Measurements from ENCODE around the gene CD27. TPM values are rescaled to one million over a fixed set of nuclear protein-coding genes. Genes with fewer than 3 reads are reported as not detected.

CD27 gene
- total RNA-seq, 1 donor from 2014 or later: 39.3 TPM

- Mint-ChIP-seq H3K9me3 (no peaks in the 10 kb centered on the region), H3K4me1 (no peaks in the 10 kb centered on the region), H3K4me3 (no peak overlapping the region), H3K27ac (no peak overlapping the region), H3K27me3 (peaks cover 13% of the 10 kb centered on the region), H3K36me3 (ENCODE audit: low read depth) (no peaks in the 10 kb centered on the region)
- DNase-seq: no peak
- TF ChIP-seq CTCF (IDR thresholded peaks at IDR 0.05): no peak
- no peak for ATAC-seq (ENCODE audit: low read depth)
- ChIA-PET CTCF (no interaction called here), POLR2A (no interaction called here)
- intact Hi-C loops (cut with micrococcal nuclease): no loop called here
Observed at GRCh38 chr12:6407236-6407954, 37.4 kb upstream of the CD27 start.

- ATAC-seq (ENCODE audit: low read depth) (no peak), DNase-seq (no peak)
- intact Hi-C loops (cut with micrococcal nuclease): no loop called here
- Mint-ChIP-seq H3K27ac (no peak overlapping the region), H3K9me3 (no peaks in the 10 kb centered on the region), H3K4me1 (peaks cover 7% of the 10 kb centered on the region), H3K36me3 (ENCODE audit: low read depth) (no peaks in the 10 kb centered on the region), H3K27me3 (peaks cover 13% of the 10 kb centered on the region), H3K4me3 (no peak overlapping the region)
- CTCF ChIA-PET: interaction anchor here (1.6 kb wide), 1 partner anchor 123 kb away, joined by 5 read pairs; no protein-coding TSS in a partner anchor
- TF ChIP-seq CTCF (IDR thresholded peaks at IDR 0.05): no peak
- POLR2A ChIA-PET: interaction anchor here (0.7 kb wide), 1 partner anchor 197 kb away, joined by 4 read pairs; no protein-coding TSS in a partner anchor
Observed at GRCh38 chr12:6416596-6416995, 28.2 kb upstream of the CD27 start.

- ChIA-PET CTCF (interaction anchor here (1.9 kb wide), 1 partner anchor 47 kb away, joined by 9 read pairs; no protein-coding TSS in a partner anchor), POLR2A (no interaction called here)
- Mint-ChIP-seq H3K4me3 (no peak overlapping the region), H3K4me1 (peaks cover 13% of the 10 kb centered on the region), H3K27me3 (peaks cover 9% of the 10 kb centered on the region), H3K9me3 (no peaks in the 10 kb centered on the region), H3K36me3 (ENCODE audit: low read depth) (no peaks in the 10 kb centered on the region), H3K27ac (no peak overlapping the region)
- no peak for TF ChIP-seq CTCF (IDR thresholded peaks at IDR 0.05)
- no peak for DNase-seq
- no peak for ATAC-seq (ENCODE audit: low read depth)
- intact Hi-C loops (cut with micrococcal nuclease): no loop called here
Observed at GRCh38 chr12:6418796-6419195, 26.0 kb upstream of the CD27 start.

GRCh38 chr12:6420364-6420763, 24.4 kb upstream of the CD27 start:
- peaks cover 16% of the 10 kb centered on the region for H3K4me1 Mint-ChIP-seq

More at GRCh38 chr12:6420364-6420763, 24.4 kb upstream of the CD27 start:
- ATAC-seq (ENCODE audit: low read depth) (no peak), DNase-seq (no peak)
- no peak for TF ChIP-seq CTCF (IDR thresholded peaks at IDR 0.05)
- Mint-ChIP-seq H3K36me3 (ENCODE audit: low read depth) (no peaks in the 10 kb centered on the region), H3K4me3 (no peak overlapping the region), H3K27ac (no peak overlapping the region), H3K27me3 (peaks cover 6% of the 10 kb centered on the region), H3K9me3 (no peaks in the 10 kb centered on the region)
- intact Hi-C loops (cut with micrococcal nuclease): loop anchor here (10.0 kb wide), 2 partner anchors 534 to 1554 kb away; partner anchors contain the start of gene PTPN6
- ChIA-PET POLR2A (no interaction called here), CTCF (interaction anchor here (1.7 kb wide), 1 partner anchor 45 kb away, joined by 9 read pairs; no protein-coding TSS in a partner anchor)

All from activated B cell treated with CpG ODN at 0.5 μM for 24 hours (primary cell).